ENCODE measurements around the gene FBXO8. TPM values are rescaled to one million over a fixed set of nuclear protein-coding genes. Genes with fewer than 3 reads are reported as not detected.
"Not testable (repeated sequence)": the region's sequence is repeated elsewhere in the genome, so short reads cannot be mapped to it uniquely, and the experiment has no call there.

The FBXO8 gene, protein sequence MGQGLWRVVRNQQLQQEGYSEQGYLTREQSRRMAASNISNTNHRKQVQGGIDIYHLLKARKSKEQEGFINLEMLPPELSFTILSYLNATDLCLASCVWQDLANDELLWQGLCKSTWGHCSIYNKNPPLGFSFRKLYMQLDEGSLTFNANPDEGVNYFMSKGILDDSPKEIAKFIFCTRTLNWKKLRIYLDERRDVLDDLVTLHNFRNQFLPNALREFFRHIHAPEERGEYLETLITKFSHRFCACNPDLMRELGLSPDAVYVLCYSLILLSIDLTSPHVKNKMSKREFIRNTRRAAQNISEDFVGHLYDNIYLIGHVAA
- total RNA-seq: 16.6 and 17.3 TPM in 2 replicates

DNA sequence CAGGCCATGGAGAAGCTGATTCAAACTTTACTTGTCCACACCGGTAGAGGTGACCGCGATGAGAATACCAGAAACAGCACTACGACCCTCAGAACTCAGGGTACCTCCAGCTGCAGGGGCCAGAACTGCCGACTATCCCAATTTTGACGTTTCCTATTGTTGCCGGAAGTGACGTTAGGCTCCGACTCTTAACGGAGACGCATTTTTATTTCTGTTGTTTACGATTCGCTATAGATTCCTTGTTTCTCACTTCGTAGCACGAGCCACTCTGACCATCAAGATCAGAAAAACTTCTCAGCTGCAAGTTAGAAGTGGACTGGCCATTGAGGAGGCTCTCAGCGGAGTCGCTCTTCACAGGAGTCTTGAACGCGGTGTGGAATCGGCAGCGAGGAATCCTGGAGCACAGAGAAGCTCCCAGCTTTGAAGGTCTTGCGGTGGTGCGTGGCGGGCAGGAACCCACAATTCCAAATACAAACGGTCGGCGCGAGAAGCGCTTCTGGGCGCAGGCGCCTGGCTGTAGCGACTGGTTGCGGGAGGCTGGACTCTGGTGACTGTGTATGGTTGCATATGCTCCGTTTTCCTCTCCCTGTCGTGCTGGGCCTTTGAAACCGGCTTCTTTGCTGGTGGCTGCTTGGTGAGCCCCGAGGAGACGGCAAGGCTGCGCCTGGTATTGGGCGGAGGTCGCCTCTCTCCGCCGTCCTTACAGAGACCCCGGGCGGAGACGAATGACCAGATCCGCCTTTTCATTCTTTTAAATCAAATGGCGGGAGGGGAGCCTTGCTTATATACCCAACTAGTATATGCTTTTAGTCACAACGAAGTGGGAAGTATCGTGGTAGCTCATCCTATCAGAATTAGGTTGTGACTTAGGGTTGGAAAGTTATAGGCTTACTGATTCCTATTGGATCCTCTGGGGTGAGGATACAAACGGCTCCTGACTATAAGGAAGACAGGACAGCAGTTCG lies at the start of gene FBXO8, which contains the start of gene CEP44:
Gene FBXO8 (minus strand): TSS at position 161 of the 965 bp plus-strand sequence. CDS start 20,575 bp downstream, outside the sequence.
Gene CEP44 (plus strand): TSS at position 405 of the 965 bp plus-strand sequence. CDS start 15,211 bp downstream, outside the sequence.
- intact Hi-C loops (cut with micrococcal nuclease): loop anchor here (1.0 to 10.0 kb wide), 6 partner anchors 75 to 1914 kb away; partner anchors contain the start of genes HMGB2, HPGD, SAP30 and SPATA4

DNA sequence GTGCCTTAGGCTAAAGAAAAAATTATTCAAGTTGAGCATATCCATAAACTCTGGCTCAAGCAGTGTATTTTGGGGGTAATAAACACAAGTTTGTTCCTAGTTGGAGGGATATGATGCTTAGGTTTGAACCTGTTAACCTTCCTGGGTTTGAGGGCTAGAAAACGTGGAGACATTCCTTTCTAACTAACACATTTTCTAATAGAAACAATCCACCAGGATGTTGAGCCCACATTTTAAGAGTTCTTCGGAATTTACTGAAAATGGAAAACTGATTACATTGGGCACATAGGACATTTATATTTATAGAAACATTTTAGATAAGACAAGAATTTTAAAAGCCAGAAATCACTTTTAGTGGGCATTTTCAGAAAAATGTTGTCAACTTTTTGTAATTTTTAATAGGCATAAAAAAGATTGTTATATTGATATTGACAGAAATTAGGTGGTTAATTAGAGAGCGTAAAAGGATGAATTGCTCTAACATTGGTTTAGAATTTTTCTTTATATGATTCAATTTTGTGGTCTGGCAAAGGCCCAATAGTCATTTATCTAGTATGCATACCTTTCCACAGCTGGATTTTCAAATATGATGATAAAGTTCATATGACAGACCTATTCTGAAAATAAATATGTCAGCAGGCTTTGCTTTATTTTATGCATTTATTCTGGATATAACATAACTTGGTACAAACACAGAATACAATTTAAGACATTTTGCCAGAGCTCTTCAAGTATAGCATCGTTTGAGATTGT lies 49.5 kb upstream of the FBXO8 start:
- intact Hi-C loops (cut with micrococcal nuclease): no loop called here

DNA sequence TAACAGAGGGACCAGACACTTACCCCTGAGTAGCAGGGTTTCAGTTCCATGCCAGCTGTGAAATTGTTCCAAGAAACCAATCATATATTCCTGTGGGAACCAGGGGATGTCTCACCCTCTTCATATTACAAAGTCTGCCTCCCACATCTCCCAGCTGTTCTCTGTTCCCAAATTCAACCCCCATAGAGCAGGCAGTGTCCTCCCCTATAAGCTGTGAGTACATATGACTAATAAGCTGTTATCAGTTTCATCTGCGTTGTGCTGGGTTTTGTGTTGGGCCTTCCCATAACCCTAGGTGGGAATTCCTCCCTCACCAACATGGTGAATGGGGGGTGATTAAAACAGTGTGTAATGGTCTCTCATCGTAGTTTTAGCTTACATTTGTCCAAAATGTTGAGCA lies 41.3 kb upstream of the FBXO8 start:
- intact Hi-C loops (cut with micrococcal nuclease): no loop called here

DNA sequence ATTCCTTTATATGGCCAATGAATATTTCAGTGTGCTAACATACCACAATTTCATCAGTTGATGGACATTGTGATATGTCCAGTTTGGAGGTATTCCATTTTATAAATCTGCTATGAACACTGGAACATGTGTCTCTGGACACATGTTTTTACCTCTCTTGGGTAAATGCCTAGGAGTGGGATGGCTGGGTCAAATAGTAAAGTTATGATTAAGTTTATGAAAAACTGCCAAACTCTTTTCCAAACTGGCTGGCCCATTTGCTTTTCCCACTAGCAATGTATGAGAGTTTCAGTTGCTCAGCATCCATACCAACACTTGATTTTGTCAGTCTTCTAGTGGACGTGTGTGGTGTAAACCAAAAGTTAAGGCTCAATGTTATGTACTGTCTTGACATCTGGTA lies 40.8 kb upstream of the FBXO8 start:
- intact Hi-C loops (cut with micrococcal nuclease): no loop called here

DNA sequence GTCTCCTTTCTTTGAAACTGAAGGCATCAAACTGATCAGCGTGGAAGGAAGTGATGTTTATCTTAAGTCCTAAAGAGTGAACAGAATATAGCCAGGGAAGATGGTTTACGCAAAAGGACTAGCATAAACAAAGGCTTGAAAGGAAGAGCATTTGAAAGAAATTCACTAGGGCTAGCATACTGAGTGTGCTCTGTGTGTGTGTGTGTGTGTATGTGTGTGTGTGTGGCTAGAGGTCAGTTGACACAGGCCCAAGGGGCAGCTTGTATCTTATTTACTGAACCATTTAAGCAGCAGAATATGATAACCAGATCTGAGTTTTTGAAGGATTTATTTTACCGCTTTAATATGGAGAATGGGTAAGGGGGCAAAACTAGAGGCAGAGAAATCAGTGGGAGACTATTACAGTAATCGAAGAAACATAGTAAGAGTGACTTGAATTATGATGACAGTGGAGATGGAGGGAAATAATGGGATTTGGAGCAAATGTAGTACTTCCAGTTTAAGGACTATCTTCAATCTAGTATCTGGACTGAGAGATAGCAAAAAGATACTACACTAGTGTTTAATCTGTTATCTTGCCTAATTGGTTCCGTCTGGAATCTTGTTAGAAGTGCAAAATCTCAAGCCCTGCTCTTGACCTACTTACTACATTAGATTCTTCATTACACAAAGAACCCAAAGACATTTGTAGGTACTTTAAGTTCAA lies 37.2 kb upstream of the FBXO8 start:
- intact Hi-C loops (cut with micrococcal nuclease): no loop called here

GRCh38 chr4:174318829-174319764 lies 35.6 kb upstream of the FBXO8 start:
- intact Hi-C loops (cut with micrococcal nuclease): loop anchor here (1.0 to 5.0 kb wide), 3 partner anchors 97 to 897 kb away; no protein-coding TSS in a partner anchor

DNA sequence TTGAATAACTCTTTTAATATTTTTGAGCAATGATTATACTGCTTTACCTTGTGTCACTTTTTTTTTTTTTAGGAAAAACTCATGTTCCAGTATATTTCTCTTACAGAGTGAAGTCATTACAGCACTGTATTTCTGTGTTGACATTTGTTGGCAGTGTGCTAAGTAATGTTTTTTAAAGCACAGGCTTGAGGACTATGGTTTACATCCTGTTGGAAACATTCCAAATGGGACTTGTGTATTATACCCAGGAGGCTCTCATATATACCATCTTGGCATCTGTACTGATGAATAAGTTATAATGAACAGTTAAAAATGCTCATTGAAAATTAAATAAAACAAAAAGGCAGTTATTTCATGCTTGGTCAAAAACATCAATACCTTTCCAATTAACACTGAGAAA lies 34.1 kb upstream of the FBXO8 start:
- intact Hi-C loops (cut with micrococcal nuclease): loop anchor here (5.0 kb wide), 2 partner anchors 810 to 895 kb away; no protein-coding TSS in a partner anchor

GRCh38 chr4:174316954-174317353 lies 33.5 kb upstream of the FBXO8 start:
- intact Hi-C loops (cut with micrococcal nuclease): loop anchor here (5.0 kb wide), 2 partner anchors 810 to 895 kb away; no protein-coding TSS in a partner anchor

DNA sequence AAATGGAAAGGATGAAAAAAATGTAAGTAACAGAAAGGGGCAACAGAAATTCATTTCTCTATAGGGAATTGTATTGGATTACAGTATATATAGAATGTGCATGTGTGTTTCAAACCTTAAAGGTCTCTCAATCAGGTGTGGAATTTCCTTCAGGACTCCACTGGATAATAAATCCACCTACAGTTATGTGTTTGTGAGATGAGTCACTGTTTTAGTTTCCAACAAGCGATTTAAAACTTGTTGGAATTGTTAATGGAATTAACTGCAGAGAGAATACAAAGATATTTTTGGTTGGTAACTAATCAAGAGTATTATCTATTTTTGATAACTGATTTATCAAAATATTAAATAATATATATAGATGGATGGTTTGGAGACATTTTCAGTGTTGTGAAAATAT lies 33.1 kb upstream of the FBXO8 start:
- intact Hi-C loops (cut with micrococcal nuclease): loop anchor here (5.0 kb wide), 2 partner anchors 809 to 894 kb away; no protein-coding TSS in a partner anchor

GRCh38 chr4:174314770-174315169 lies 31.3 kb upstream of the FBXO8 start:
- intact Hi-C loops (cut with micrococcal nuclease): loop anchor here (5.0 kb wide), 2 partner anchors 807 to 892 kb away; no protein-coding TSS in a partner anchor

DNA sequence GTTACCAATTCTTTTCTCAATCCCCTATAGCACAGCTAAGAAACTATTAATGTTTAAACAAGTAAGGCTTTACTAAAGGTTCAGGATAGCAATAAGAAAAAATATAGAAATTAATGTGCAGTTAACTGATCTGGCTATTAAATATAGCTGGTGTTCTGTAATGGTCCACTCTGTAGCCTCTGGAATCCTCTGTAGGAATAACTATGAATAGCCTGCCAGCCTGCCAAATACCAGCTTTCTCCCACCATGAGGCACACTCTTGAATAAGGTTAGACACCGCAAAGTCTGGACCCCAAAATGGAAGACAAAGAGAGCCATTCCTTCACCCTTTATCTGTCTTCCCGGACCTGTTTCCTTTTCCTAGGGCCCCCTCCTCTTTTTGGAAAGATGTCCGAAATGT lies 30.8 kb upstream of the FBXO8 start:
- intact Hi-C loops (cut with micrococcal nuclease): no loop called here

DNA sequence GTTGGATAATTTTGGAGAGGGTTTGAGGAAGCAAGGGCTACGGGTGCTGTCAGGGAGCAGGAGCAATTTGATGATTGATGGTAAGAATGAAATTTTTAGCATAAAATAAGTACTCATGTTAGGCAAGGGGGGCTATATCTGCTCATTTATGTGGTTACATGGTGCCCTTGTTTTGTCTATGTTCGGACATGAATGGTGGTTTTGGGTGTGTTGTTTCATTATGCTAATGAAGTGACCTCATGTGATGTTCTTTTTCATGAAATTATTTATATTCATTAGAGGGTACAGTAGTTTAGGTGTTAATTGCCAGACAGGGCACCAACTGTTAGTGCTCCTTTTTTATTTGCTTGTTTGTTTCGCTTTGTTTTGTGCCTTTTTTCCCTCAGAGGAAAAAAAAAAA lies 29.5 kb upstream of the FBXO8 start:
- intact Hi-C loops (cut with micrococcal nuclease): no loop called here

DNA sequence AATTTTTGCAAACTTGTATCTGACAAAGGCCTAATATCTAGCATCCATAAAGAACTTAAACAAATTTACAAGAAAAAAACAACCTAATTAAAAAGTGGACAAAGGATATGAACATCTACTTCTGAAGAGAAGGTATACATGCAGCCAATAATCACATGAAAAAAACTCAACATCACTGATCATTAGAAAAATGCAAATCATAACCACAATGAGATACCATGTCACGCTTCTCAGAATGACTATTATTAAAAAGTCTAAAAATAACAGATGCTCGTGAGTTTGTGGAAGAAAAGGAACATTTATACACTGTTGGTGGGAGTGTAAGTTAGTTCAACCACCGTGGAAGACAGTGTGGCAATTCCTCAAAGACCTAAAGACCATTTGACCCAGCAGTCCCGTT lies 24.2 kb upstream of the FBXO8 start:
- intact Hi-C loops (cut with micrococcal nuclease): no loop called here

- intact Hi-C loops (cut with micrococcal nuclease): no loop called here
Observed at GRCh38 chr4:174305961-174306360, 22.5 kb upstream of the FBXO8 start.

- intact Hi-C loops (cut with micrococcal nuclease): no loop called here
Observed at GRCh38 chr4:174304664-174305063, 21.2 kb upstream of the FBXO8 start.

- intact Hi-C loops (cut with micrococcal nuclease): no loop called here
Observed at GRCh38 chr4:174303687-174304086, 20.2 kb upstream of the FBXO8 start.

DNA sequence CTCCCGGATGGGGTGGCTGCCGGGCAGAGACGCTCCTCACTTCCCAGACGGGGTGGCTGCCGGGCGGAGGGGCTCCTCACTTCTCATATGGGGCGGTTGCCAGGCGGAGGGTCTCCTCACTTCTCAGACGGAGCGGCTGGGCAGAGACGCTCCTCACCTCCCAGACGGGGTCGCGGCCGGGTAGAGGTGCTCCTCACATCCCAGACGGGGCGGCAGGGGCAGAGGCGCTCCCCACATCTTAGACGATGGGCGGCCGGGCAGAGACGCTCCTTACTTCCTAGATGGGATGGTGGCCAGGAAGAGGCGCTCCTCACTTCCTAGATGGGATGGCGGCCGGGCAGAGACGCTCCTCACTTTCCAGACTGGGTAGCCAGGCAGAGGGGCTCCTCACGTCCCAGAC lies 11.7 kb upstream of the FBXO8 start:
- intact Hi-C loops (cut with micrococcal nuclease): not testable (repeated sequence)

DNA sequence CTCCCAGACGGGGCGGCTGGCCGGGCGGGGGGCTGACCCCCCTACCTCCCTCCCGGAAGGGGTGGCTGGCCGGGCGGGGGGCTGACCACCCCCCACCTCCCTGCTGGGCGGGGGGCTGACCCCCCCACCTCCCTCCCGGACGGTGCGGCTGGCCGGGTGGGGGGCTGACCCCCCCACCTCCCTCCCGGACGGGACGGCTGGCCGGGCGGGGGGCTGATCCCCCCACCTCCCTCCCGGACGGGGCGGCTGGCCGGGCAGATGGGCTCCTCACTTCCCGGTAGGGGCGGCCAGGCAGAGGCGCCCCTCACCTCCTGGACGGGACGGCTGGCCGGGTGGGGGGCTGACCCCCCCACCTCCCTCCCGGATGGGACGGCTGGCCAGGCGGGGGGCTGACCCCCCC lies 11.2 kb upstream of the FBXO8 start:
- intact Hi-C loops (cut with micrococcal nuclease): not testable (repeated sequence)

DNA sequence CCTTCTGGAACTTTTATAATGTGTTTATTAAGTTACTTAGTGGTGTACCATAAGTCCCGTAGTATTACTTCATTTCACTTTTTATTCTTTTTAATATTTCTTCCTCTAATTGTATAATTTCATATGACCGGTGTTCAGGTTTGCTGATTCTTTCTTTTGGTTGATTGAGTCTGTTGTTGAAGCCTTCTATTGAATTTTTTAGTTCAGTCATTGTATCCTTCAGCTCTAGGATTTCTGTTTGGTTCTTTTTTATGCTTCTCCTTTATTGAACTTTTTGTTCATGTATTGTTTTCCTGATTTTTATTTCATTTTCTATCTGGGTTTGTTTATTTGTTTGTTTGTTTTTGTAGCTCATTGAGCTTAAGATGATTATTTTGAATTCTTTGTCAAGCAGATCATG lies 9.0 kb upstream of the FBXO8 start:
- intact Hi-C loops (cut with micrococcal nuclease): no loop called here

All from T-helper 2 cell treated with Interferon-gamma antibody and Interleukin-4, amounts not matched to agents 100 ng/mL and 5 ng/mL, for 36 hours (primary cell).